B cell (primary cell): ENCODE measurements around the gene RPUSD3. TPM values are rescaled to one million over a fixed set of nuclear protein-coding genes. Genes with fewer than 3 reads are reported as not detected.

Experiments used
- ATAC-seq: fragments of 200-7000 bp; cut with Tn5 transposase; one replicate; pipeline ENCODE4 v1.10.0; 2021; ENCODE audit warnings: low read depth, mild to moderate bottlenecking, moderate number of reproducible peaks, moderate library complexity
- CTCF ChIA-PET: fragments of 350-600 bp; sonication (Branson Sonifier 250); formaldehyde crosslinking; loops from one replicate; lab custom pipeline; 2021; ENCODE audit warnings: antibody characterized with exemption, inconsistent platforms; lab: Charles Lee
- POLR2A ChIA-PET: fragments of 350-600 bp; sonication (Branson Sonifier 250); formaldehyde crosslinking; loops from one replicate; lab custom pipeline; 2021; ENCODE audit warnings: antibody characterized with exemption; lab: Charles Lee
- DNase-seq: peaks from one replicate; pipeline ENCODE4 v3.0.0; 2013
- H2AFZ ChIP-seq: 2 replicates; pipeline ENCODE4 v1.6.1; 2012; ENCODE audit warnings: mild to moderate bottlenecking, low read depth, low read length; ENCODE audit not compliant: insufficient read depth, poor library complexity, severe bottlenecking
- H3K27ac ChIP-seq, 2 donors: 1 replicate in 1 of 2; 2 replicates in 1 of 2; pipeline ENCODE4 v1.5.1; 2012 to 2013; ENCODE audit warnings: low read length in 2 of 2, mild to moderate bottlenecking in 2 of 2, moderate library complexity in 1 of 2
- H3K27me3 ChIP-seq, 4 experiments: fragments of 200-600 bp in 1 of 4; sonication (generic) in 1 of 4; replicated peaks in 1 of 4; 1 replicate in 2 of 4; 2 replicates in 2 of 4; pipeline versions ENCODE4 v1.6.1 to v1.7.0; 2013 to 2016; ENCODE audit warnings: low read length in 3 of 4, mild to moderate bottlenecking in 2 of 4, mixed read lengths in 1 of 4, moderate library complexity in 1 of 4; ENCODE audit not compliant: insufficient read depth in 4 of 4, control insufficient read depth in 3 of 4; ENCODE audit errors: control extremely low read depth in 1 of 4
- H3K36me3 ChIP-seq, 2 experiments: replicated peaks in 1 of 2; 1 replicate in 1 of 2; 2 replicates in 1 of 2; pipeline versions ENCODE4 v1.6.1 to v1.7.1; 2013; ENCODE audit warnings: low read length in 1 of 2; ENCODE audit not compliant: insufficient read depth in 2 of 2, control insufficient read depth in 1 of 2; ENCODE audit errors: control extremely low read depth in 1 of 2, extremely low read depth in 1 of 2
- H3K4me1 ChIP-seq, 2 donors: fragments of 200-600 bp in 1 of 2; sonication (generic) in 1 of 2; 1 replicate in 1 of 2; 2 replicates in 1 of 2; pipeline versions ENCODE4 v1.5.1 to v1.6.1; 2013 to 2017; ENCODE audit warnings: low read length in 2 of 2; ENCODE audit not compliant: control insufficient read depth in 2 of 2, insufficient read depth in 2 of 2
- H3K4me2 ChIP-seq: replicated peaks from 2 replicates; pipeline ENCODE3; 2012; ENCODE audit warnings: mild to moderate bottlenecking, low read depth, low read length; ENCODE audit not compliant: poor library complexity, severe bottlenecking
- H3K4me3 ChIP-seq, 5 experiments: fragments of 200-600 bp in 1 of 5; sonication (generic) in 1 of 5; 1 replicate in 3 of 5; 2 replicates in 2 of 5; pipeline versions ENCODE4 v1.5.1 to v1.7.0; 2011 to 2016; ENCODE audit warnings: low read length in 4 of 5, mild to moderate bottlenecking in 4 of 5, low read depth in 2 of 5, control low read depth in 1 of 5, moderate library complexity in 1 of 5; ENCODE audit not compliant: insufficient read depth in 1 of 5; ENCODE audit errors: control extremely low read depth in 1 of 5, extremely low read depth in 1 of 5
- H3K79me2 ChIP-seq: fragments of 200-600 bp; sonication (generic); one replicate; pipeline ENCODE4 v1.6.0; 2016; ENCODE audit warnings: low read length; ENCODE audit not compliant: control insufficient read depth, insufficient read depth
- H3K9ac ChIP-seq: fragments of 200-600 bp; sonication (generic); 2 replicates; pipeline ENCODE4 v1.6.1; 2017; ENCODE audit warnings: mild to moderate bottlenecking, low read length, moderate library complexity
- H3K9me3 ChIP-seq, 3 donors: one replicate each; pipeline versions ENCODE4 v1.6.1 to v1.7.1; 2013; ENCODE audit warnings: low read length in 2 of 3; ENCODE audit not compliant: control insufficient read depth in 2 of 3, insufficient read depth in 1 of 3; ENCODE audit errors: control extremely low read depth in 1 of 3
- H4K20me1 ChIP-seq: 2 replicates; pipeline ENCODE4 v1.6.0; 2012; ENCODE audit warnings: mild to moderate bottlenecking, low read length; ENCODE audit not compliant: insufficient read depth, control insufficient read depth, poor library complexity, severe bottlenecking
- H3K27ac Mint-ChIP-seq: one replicate; pipeline ENCODE4 v1.8.0; 2021; ENCODE audit warnings: mixed read lengths
- H3K27me3 Mint-ChIP-seq: one replicate; pipeline ENCODE4 v1.8.0; 2021; ENCODE audit warnings: mixed read lengths
- H3K4me1 Mint-ChIP-seq: one replicate; pipeline ENCODE4 v1.8.0; 2021; ENCODE audit warnings: mixed read lengths
- H3K4me3 Mint-ChIP-seq: one replicate; pipeline ENCODE4 v1.8.0; 2021; ENCODE audit warnings: mixed read lengths
- H3K9me3 Mint-ChIP-seq: one replicate; pipeline ENCODE4 v1.8.0; 2022; ENCODE audit warnings: mixed read lengths; ENCODE audit not compliant: insufficient read depth
- CTCF ChIP-seq: fragments of 200-600 bp; IDR thresholded peaks from one replicate; pipeline ENCODE4 v1.8.0; 2022; ENCODE audit warnings: antibody characterized with exemption, mild to moderate bottlenecking
- EZH2 ChIP-seq: IDR thresholded peaks from 2 replicates; pipeline ENCODE4 v1.6.1; 2012; ENCODE audit warnings: borderline replicate concordance, low read depth, mild to moderate bottlenecking, moderate library complexity, low read length; ENCODE audit not compliant: insufficient read depth, poor library complexity, severe bottlenecking
- whole genome bisulfite sequencing: methylation state at CpG from one replicate; pipeline ENCODE4 v1.1.5; 2013; ENCODE audit warnings: missing lambda C conversion rate; ENCODE audit not compliant: insufficient coverage; 5-methylcytosine and 5-hydroxymethylcytosine counted together
- intact Hi-C: fragments of 100-400 bp; cut with micrococcal nuclease; formaldehyde crosslinking; loops from one replicate; pipeline ENCODE4 v1.10.0; 2022
- polyA plus RNA-seq: library from polyadenylated mRNA; depleted of rRNA; stranded (reverse); fragments of >200 nt; gene quantifications from 2 replicates; pipeline ENCODE4 v1.2.3, GENCODE V29; 2012
- total RNA-seq, 2 donors: library from RNA; stranded (reverse); fragments of 120-200 nt in 1 of 2; gene quantifications; 1 replicate in 1 of 2; 2 replicates in 1 of 2; pipeline versions ENCODE4 v1.2.3 to v1.2.4, GENCODE V29; 2013 to 2022

RPUSD3 gene
- total and polyA plus RNA-seq, 2 donors (not counting 1 experiment from before 2014, with no cell fraction given) = 57.0 to 60.7 TPM

DNA sequence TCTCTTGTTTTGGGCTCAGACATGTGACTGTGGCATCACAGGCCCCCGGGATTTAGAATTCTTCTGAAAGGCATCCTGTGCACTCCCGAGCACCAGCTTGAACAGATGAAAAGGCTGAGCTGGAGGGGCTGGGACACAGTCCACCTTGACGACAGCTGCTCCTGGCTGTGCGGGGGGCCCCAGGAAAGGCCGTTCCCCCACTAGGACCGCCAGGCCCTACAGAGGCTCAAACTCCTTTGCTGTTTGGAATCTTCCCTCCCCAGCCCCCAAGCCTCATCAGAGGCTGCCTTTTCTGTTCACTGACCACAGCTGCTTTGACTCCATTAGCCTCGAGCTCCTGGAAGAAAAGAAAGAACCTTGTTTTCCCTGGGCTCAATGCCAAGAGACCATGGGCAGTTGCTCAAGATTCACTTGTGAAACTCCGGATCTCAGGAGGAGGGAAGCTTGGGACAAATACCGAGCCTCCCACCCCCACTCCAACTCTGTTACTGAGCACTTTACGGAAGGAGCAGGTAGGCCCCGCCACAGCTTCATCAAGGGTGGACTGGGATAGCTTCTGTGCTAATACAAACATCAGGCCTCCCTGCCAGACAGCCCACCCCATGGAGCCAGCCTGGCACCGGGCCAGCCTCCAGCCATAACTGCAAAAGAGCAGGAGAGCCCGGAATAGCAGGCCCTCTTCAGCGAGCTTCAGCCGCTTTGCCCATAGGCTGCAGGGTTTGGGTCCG is 20.6 kb upstream of the RPUSD3 start:
- no peak overlapping the region for H3K27ac Mint-ChIP-seq
- Histone ChIP-seq H3K36me3 (no peaks in the 10 kb centered on the region), H3K27ac (no peak overlapping the region), H3K27me3 (peaks cover 0 to 22% (median 6%) of the 10 kb centered on the region in 4 experiments), H3K4me2 (no peak overlapping the region), H3K9me3 (no peaks in the 10 kb centered on the region), H3K9ac (no peak overlapping the region), H3K79me2 (no peaks in the 10 kb centered on the region), H2AFZ (no peak overlapping the region), H4K20me1 (no peaks in the 10 kb centered on the region), H3K4me1 (peaks cover 6 to 8% of the 10 kb centered on the region in 2 donors), H3K4me3 (no peak overlapping the region)
- ChIA-PET POLR2A (no interaction called here), CTCF (interaction anchor here (1.2 kb wide), 1 partner anchor 84 kb away, joined by 4 read pairs; no protein-coding TSS in a partner anchor)
- peaks cover 5% of the 10 kb centered on the region for H3K27me3 Mint-ChIP-seq
- DNase-seq = no peak
- intact Hi-C loops = no loop called here
- H3K4me1 Mint-ChIP-seq = no peaks in the 10 kb centered on the region
- no peaks in the 10 kb centered on the region for H3K9me3 Mint-ChIP-seq
- H3K4me3 Mint-ChIP-seq = no peak overlapping the region
- no peak for ATAC-seq
- WGBS = 88% methylated on average over 14 of the region's 16 CpGs
- TF ChIP-seq CTCF (no peak), EZH2 (no peak)

- no peaks in the 10 kb centered on the region for H3K4me1 Mint-ChIP-seq
- ChIA-PET CTCF (no interaction called here), POLR2A (no interaction called here)
- no peak overlapping the region for H3K4me3 Mint-ChIP-seq
- H3K4me3 ChIP-seq = no peak overlapping the region
- no peak overlapping the region for H3K27ac ChIP-seq
- no peak for ATAC-seq
- no peaks in the 10 kb centered on the region for H3K36me3 ChIP-seq
- no peak for DNase-seq
- no peak overlapping the region for H3K27ac Mint-ChIP-seq
- TF ChIP-seq CTCF = no peak
- no peak for TF ChIP-seq EZH2
- H3K79me2 ChIP-seq = no peaks in the 10 kb centered on the region
- H3K27me3 ChIP-seq = peaks cover 0 to 22% (median 6%) of the 10 kb centered on the region in 4 experiments
- 85% methylated on average over 21 of the region's 22 CpGs for WGBS
- H3K9ac ChIP-seq = no peak overlapping the region
- intact Hi-C loops = no loop called here
- peaks cover 5% of the 10 kb centered on the region for H3K27me3 Mint-ChIP-seq
- H2AFZ ChIP-seq = peak overlapping the region; percentile 65
- H3K4me1 ChIP-seq = peaks cover 6 to 8% of the 10 kb centered on the region in 2 donors
- H4K20me1 ChIP-seq = no peaks in the 10 kb centered on the region
- H3K9me3 ChIP-seq = no peaks in the 10 kb centered on the region
- peak overlapping the region; percentile 68 for H3K4me2 ChIP-seq
- no peaks in the 10 kb centered on the region for H3K9me3 Mint-ChIP-seq
These were observed 19.4 kb upstream of the RPUSD3 start for GRCh38 chr3:9863058-9863772.
